Testis (tissue), 2 donors: ENCODE data around the gene TPST1.

Experiments
- POLR2A ChIP-seq: fragments of 450-650 bp; IDR thresholded peaks from one replicate; pipeline ENCODE4 v1.6.1; 2017; ENCODE audit warnings: antibody characterized with exemption, mild to moderate bottlenecking, moderate library complexity
- TF ChIP-seq, protein P1 (sequence below), 3 experiments: fragments of 450-650 bp in 2 of 3; fragments of 200-600 bp in 1 of 3; sonication (generic) in 1 of 3; IDR thresholded peaks; one replicate each; pipeline ENCODE4 v1.5.1; 2016 to 2019; ENCODE audit warnings: antibody characterized with exemption in 3 of 3, mild to moderate bottlenecking in 2 of 3, moderate library complexity in 1 of 3

GRCh38 chr7:66167773-66168387 is 37.3 kb upstream of the TPST1 start:
- TF ChIP-seq, protein P1, sequence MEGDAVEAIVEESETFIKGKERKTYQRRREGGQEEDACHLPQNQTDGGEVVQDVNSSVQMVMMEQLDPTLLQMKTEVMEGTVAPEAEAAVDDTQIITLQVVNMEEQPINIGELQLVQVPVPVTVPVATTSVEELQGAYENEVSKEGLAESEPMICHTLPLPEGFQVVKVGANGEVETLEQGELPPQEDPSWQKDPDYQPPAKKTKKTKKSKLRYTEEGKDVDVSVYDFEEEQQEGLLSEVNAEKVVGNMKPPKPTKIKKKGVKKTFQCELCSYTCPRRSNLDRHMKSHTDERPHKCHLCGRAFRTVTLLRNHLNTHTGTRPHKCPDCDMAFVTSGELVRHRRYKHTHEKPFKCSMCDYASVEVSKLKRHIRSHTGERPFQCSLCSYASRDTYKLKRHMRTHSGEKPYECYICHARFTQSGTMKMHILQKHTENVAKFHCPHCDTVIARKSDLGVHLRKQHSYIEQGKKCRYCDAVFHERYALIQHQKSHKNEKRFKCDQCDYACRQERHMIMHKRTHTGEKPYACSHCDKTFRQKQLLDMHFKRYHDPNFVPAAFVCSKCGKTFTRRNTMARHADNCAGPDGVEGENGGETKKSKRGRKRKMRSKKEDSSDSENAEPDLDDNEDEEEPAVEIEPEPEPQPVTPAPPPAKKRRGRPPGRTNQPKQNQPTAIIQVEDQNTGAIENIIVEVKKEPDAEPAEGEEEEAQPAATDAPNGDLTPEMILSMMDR (IDR thresholded peaks at IDR 0.05), result no peak
- no peak for TF ChIP-seq POLR2A
